Transverse colon (tissue), 3 donors: ENCODE measurements around the gene YEATS2.
"Not testable (repeated sequence)": the region's sequence is repeated elsewhere in the genome, so short reads cannot be mapped to it uniquely, and the experiment has no call there.

Experiments
- CTCF ChIP-seq, 5 experiments: fragments of 200-600 bp in 3 of 5; fragments of 450-650 bp in 2 of 5; sonication (generic) in 3 of 5; IDR thresholded peaks; 1 replicate in 2 of 5; 2 replicates in 3 of 5; pipeline ENCODE4 v1.5.1; 2016 to 2017; ENCODE audit warnings: antibody characterized with exemption in 5 of 5, inconsistent platforms in 3 of 5, mild to moderate bottlenecking in 2 of 5, moderate library complexity in 1 of 5
- EP300 ChIP-seq: sonication (generic); formaldehyde crosslinking; IDR thresholded peaks from one replicate; pipeline ENCODE4 v1.6.1; 2017; ENCODE audit warnings: antibody characterized with exemption, low read depth

- not testable (repeated sequence) for TF ChIP-seq EP300; CTCF (IDR thresholded peaks at IDR 0.05)
These were observed 42.6 kb downstream of the YEATS2 start for GRCh38 chr3:183740154-183740553.
